Endothelial cell of umbilical vein (primary cell): Measurements from ENCODE around the gene ZNF598. TPM values are rescaled to one million over a fixed set of nuclear protein-coding genes. Genes with fewer than 3 reads are reported as not detected.
"Not testable (repeated sequence)": the region's sequence is repeated elsewhere in the genome, so short reads cannot be mapped to it uniquely, and the experiment has no call there.

Source experiments
- BruUV-seq: library from RNA; stranded (reverse); fragments of 400-500 nt; replicated peaks from 2 replicates; lab custom pipeline; 2021; lab: Mats Ljungman, UMichigan
- CTCF ChIA-PET: fragments of 300-600, 350-600 bp; sonication (Branson Sonifier 250); formaldehyde crosslinking; loops from one replicate; lab custom pipeline; 2021; ENCODE audit warnings: antibody characterized with exemption, inconsistent platforms; lab: Charles Lee
- POLR2A ChIA-PET: fragments of 300-600, 350-600 bp; sonication (Branson Sonifier 250); formaldehyde crosslinking; loops from one replicate; lab custom pipeline; 2021; ENCODE audit warnings: antibody characterized with exemption, inconsistent platforms; lab: Charles Lee
- DNase-seq: peaks from one replicate; pipeline ENCODE4 v3.0.0-alpha.2; 2011; ENCODE audit warnings: low read depth, low spot score
- FAIRE-seq: peaks from 2 replicates; lab custom pipeline; 2011; peaks lifted over from hg19 to GRCh38; lab: Jason Lieb, UNC
- H2AFZ ChIP-seq: 2 replicates; pipeline ENCODE4 v1.6.0; 2012; ENCODE audit warnings: low read depth, low read length, control low read depth, inconsistent platforms
- H3K27ac ChIP-seq: 2 replicates; pipeline ENCODE4 v1.5.1; 2011; ENCODE audit warnings: low read depth, mild to moderate bottlenecking, control low read depth, low read length, moderate library complexity; ENCODE audit not compliant: insufficient read depth
- H3K27me3 ChIP-seq, 2 experiments: 2 replicates each; pipeline versions ENCODE4 v1.6.0 to v1.6.1; 2011; ENCODE audit warnings: low read length in 2 of 2, mixed read lengths in 1 of 2; ENCODE audit not compliant: control insufficient read depth in 2 of 2, insufficient read depth in 2 of 2
- H3K36me3 ChIP-seq, 2 experiments: 2 replicates in 1 of 2; 3 replicates in 1 of 2; pipeline ENCODE4 v1.5.1; 2011; ENCODE audit warnings: low read length in 2 of 2, mild to moderate bottlenecking in 1 of 2, moderate library complexity in 1 of 2; ENCODE audit not compliant: control insufficient read depth in 2 of 2, insufficient read depth in 2 of 2; ENCODE audit errors: extremely low read depth in 1 of 2
- H3K4me1 ChIP-seq: 3 replicates; pipeline ENCODE4 v1.5.1; 2011; ENCODE audit warnings: mild to moderate bottlenecking, low read length; ENCODE audit not compliant: control insufficient read depth, insufficient read depth; ENCODE audit errors: extremely low read depth
- H3K4me2 ChIP-seq: 2 replicates; pipeline ENCODE4 v1.6.1; 2011; ENCODE audit warnings: low read length, control low read depth, mixed read lengths; ENCODE audit not compliant: insufficient read depth
- H3K4me3 ChIP-seq, 3 experiments: fragments of 200-600 bp in 1 of 3; sonication (generic), shearing (Covaris generic) in 1 of 3; replicated peaks in 1 of 3; 2 replicates each; pipeline ENCODE4 v1.5.1; 2011 to 2016; ENCODE audit warnings: control low read depth in 3 of 3, low read length in 3 of 3, mild to moderate bottlenecking in 2 of 3, inconsistent platforms in 1 of 3, low read depth in 1 of 3, moderate library complexity in 1 of 3; ENCODE audit not compliant: insufficient read depth in 1 of 3
- H3K79me2 ChIP-seq: 2 replicates; pipeline ENCODE4 v1.6.0; 2012; ENCODE audit warnings: low read length, inconsistent platforms; ENCODE audit not compliant: control insufficient read depth, insufficient read depth
- H3K9ac ChIP-seq: replicated peaks from 2 replicates; pipeline ENCODE3; 2011; ENCODE audit warnings: low read length, control low read depth; ENCODE audit not compliant: insufficient read depth; ENCODE audit errors: extremely low read depth
- H3K9me1 ChIP-seq: replicated peaks from 3 replicates; pipeline ENCODE4 v1.6.0; 2011; ENCODE audit warnings: mild to moderate bottlenecking, low read length; ENCODE audit not compliant: control insufficient read depth, insufficient read depth; ENCODE audit errors: extremely low read depth
- H3K9me3 ChIP-seq: replicated peaks from 2 replicates; pipeline ENCODE4 v1.5.1; 2012; ENCODE audit warnings: low read length, inconsistent platforms; ENCODE audit not compliant: control insufficient read depth, insufficient read depth
- H4K20me1 ChIP-seq: replicated peaks from 2 replicates; pipeline ENCODE3; 2011; ENCODE audit warnings: mild to moderate bottlenecking, low read length; ENCODE audit not compliant: control insufficient read depth, insufficient read depth; ENCODE audit errors: extremely low read depth
- CTCF ChIP-seq, 2 donors: IDR thresholded peaks; 1 replicate in 1 of 2; 2 replicates in 1 of 2; pipeline ENCODE4 v1.5.1; 2011; ENCODE audit warnings: low read length in 2 of 2, mild to moderate bottlenecking in 2 of 2, moderate library complexity in 2 of 2, control low read depth in 1 of 2, inconsistent platforms in 1 of 2, low read depth in 1 of 2; ENCODE audit not compliant: insufficient read depth in 1 of 2; ENCODE audit errors: extremely low read depth in 1 of 2
- EZH2 ChIP-seq: IDR thresholded peaks from 2 replicates; pipeline ENCODE4 v1.6.1; 2012; ENCODE audit warnings: borderline replicate concordance, low read depth, mild to moderate bottlenecking, moderate library complexity, low read length, inconsistent platforms; ENCODE audit not compliant: severe bottlenecking
- FOS ChIP-seq: IDR thresholded peaks from 2 replicates; pipeline ENCODE4 v1.6.1; 2011; ENCODE audit warnings: mild to moderate bottlenecking, low read length, moderate library complexity, borderline replicate concordance; ENCODE audit not compliant: insufficient read depth
- GATA2 ChIP-seq: IDR thresholded peaks from 2 replicates; pipeline ENCODE4 v1.7.0; 2011; ENCODE audit warnings: low read depth, mild to moderate bottlenecking, moderate library complexity, mixed read lengths, low read length; ENCODE audit not compliant: insufficient read length, insufficient read depth
- JUN ChIP-seq: IDR thresholded peaks from 2 replicates; pipeline ENCODE4 v1.6.1; 2011; ENCODE audit warnings: borderline replicate concordance, low read depth; ENCODE audit not compliant: insufficient read length, insufficient read depth
- MAX ChIP-seq: IDR thresholded peaks from 2 replicates; pipeline ENCODE4 v1.6.1; 2011; ENCODE audit not compliant: insufficient read depth, insufficient read length
- MYC ChIP-seq: IDR thresholded peaks from one replicate; pipeline ENCODE4 v1.6.1; 2011; ENCODE audit warnings: mild to moderate bottlenecking, low read depth, low read length
- POLR2A ChIP-seq: IDR thresholded peaks from 2 replicates; pipeline ENCODE4 v1.6.1; 2012; ENCODE audit warnings: low read depth, mild to moderate bottlenecking, control low read depth, low read length
- POLR2AphosphoS5 ChIP-seq: IDR thresholded peaks from 2 replicates; pipeline ENCODE4 v1.6.1; 2012; ENCODE audit warnings: low read depth, mild to moderate bottlenecking, control low read depth, low read length, moderate library complexity; ENCODE audit not compliant: insufficient read depth
- dilution Hi-C: fragments of 300-500 bp; cut with MboI; formaldehyde crosslinking; loops from one replicate; pipeline ENCODE4 v1.15.0; 2019; ENCODE audit warnings: low sequenced_read_pairs; ENCODE audit not compliant: extremely low pct_ligation_motif_present
- intact Hi-C: fragments of 100-400 bp; cut with micrococcal nuclease; formaldehyde crosslinking; loops from one replicate; pipeline ENCODE4 v1.10.0; 2022
- polyA plus RNA-seq, 4 experiments: library from polyadenylated mRNA; depleted of rRNA in 3 of 4; stranded (reverse) in 3 of 4; unstranded in 1 of 4; fragments of >200 nt; gene quantifications; 2 replicates each; pipeline versions ENCODE4 v1.2.1 to v1.2.3, GENCODE V29; 2011 to 2012; ENCODE audit warnings: missing spikeins in 1 of 4
- total RNA-seq: library from RNA; stranded (reverse); gene quantifications from 2 replicates; pipeline ENCODE4 v1.2.3, GENCODE V29; 2021

Gene ZNF598
- total and polyA plus RNA-seq, 2 donors (not counting 3 experiments of a cell fraction or from before 2014, with no cell fraction given) = 43.3 to 67.0 TPM

- Histone ChIP-seq H3K27ac (no peak overlapping the region), H3K4me3 (no peak overlapping the region), H3K79me2 (peaks cover 12% of the 10 kb centered on the region), H3K4me1 (peaks cover 8% of the 10 kb centered on the region), H3K4me2 (no peak overlapping the region), H4K20me1 (no peaks in the 10 kb centered on the region), H3K36me3 (no peaks in the 10 kb centered on the region), H3K27me3 (no peaks in the 10 kb centered on the region), H3K9ac (no peak overlapping the region), H3K9me3 (no peaks in the 10 kb centered on the region), H3K9me1 (no peaks in the 10 kb centered on the region), H2AFZ (no peak overlapping the region)
- DNase-seq (no peak), FAIRE-seq (no peak)
- dilution Hi-C loops (no loop called here), intact Hi-C loops (no loop called here)
- no TSS peak for BruUV-seq
- POLR2A ChIA-PET = no interaction called here
- TF ChIP-seq MYC (no peak), GATA2 (no peak), MAX (no peak), POLR2A (no peak), CTCF (IDR thresholded peaks at IDR 0.05; ENCODE audit: extremely low read depth in 1 of 2, insufficient read depth in 1 of 2, low read depth in 1 of 2, low read length in 2 of 2) (no peak), FOS (no peak), EZH2 (no peak), POLR2AphosphoS5 (no peak), JUN (no peak)
- CTCF ChIA-PET = interaction anchor here (1.1 to 2.3 kb wide), 2 partner anchors 9 to 127 kb away, joined by 3 to 12 read pairs; no protein-coding TSS in a partner anchor
These were observed 3.9 kb upstream of the ZNF598 start for GRCh38 chr16:2013527-2013926.

GRCh38 chr16:2011726-2012125 lies 2.1 kb upstream of the ZNF598 start:
- H2AFZ ChIP-seq, BruUV-seq, H3K27ac ChIP-seq, H3K27me3 ChIP-seq, intact Hi-C loops, H3K9me1 ChIP-seq, H3K4me3 ChIP-seq, H4K20me1 ChIP-seq, H3K4me2 ChIP-seq, dilution Hi-C loops, POLR2A ChIA-PET, H3K9ac ChIP-seq, DNase-seq, FAIRE-seq, H3K36me3 ChIP-seq, H3K9me3 ChIP-seq: not testable (repeated sequence)
- CTCF ChIA-PET = interaction anchor here (0.7 to 2.3 kb wide), 3 partner anchors 11 to 239 kb away, joined by 3 to 12 read pairs (median 7); partner anchors contain the start of genes ECI1 and FAHD1
- H3K4me1 ChIP-seq = peaks cover 26% of the 10 kb centered on the region
- peaks cover 30% of the 10 kb centered on the region for H3K79me2 ChIP-seq
